HG02642 (cell line): ENCODE data around the gene EFL1.
"Not testable (repeated sequence)": the region's sequence is repeated elsewhere in the genome, so short reads cannot be mapped to it uniquely, and the experiment has no call there.

Experiments
- ATAC-seq: cut with Tn5 transposase; IDR thresholded peaks from one replicate; pipeline ENCODE4 v1.9.1; 2021; ENCODE audit warnings: mild to moderate bottlenecking; ENCODE audit not compliant: unreplicated experiment, poor library complexity

Gene EFL1

DNA sequence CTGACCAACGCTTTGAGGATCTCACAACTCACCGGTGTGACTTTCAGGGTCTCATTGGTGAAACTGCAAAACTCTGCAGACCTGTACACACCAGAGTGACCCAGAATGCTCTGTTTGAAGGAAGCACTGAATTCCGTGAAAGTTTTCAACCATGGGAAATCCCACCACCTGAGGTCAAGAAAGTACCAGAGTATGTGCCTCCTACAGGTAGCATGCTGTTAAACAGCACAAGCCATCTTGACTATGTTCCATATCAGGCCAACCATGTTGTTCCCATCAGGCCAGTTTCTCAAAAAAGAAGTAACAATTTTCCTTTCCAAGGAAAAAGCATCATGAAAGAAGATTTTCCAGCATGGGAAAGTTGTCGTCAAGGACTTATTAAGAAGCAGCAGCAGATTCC, 19.9 kb upstream of the EFL1 start:
- ATAC-seq: not testable (repeated sequence)

- ATAC-seq: not testable (repeated sequence)
These were observed 18.7 kb upstream of the EFL1 start for GRCh38 chr15:82281276-82281675.

GRCh38 chr15:82275410-82275809, 12.9 kb upstream of the EFL1 start:
- no peak for ATAC-seq

DNA sequence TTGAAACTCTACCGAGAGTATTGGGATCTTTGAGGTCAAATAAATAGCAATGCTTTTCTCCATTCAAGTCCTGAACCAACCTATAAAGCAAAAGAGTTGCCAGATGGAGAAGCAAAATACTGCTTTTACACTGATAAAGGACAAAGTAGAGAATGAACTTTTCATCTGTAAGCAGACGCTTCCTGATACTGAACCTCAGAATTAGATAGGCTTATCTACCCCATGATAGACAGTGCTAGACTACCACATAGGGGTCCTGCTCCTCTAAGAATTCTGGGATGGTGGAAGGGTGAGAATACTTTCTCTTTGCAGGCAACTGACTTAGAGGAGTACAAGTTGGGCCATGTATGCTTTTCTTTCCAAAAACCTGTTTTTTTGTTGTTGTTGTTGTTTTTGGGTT, 9.6 kb upstream of the EFL1 start:
- ATAC-seq: no peak

- ATAC-seq: not testable (repeated sequence)
These were observed 5.9 kb upstream of the EFL1 start for GRCh38 chr15:82268454-82268853.

DNA sequence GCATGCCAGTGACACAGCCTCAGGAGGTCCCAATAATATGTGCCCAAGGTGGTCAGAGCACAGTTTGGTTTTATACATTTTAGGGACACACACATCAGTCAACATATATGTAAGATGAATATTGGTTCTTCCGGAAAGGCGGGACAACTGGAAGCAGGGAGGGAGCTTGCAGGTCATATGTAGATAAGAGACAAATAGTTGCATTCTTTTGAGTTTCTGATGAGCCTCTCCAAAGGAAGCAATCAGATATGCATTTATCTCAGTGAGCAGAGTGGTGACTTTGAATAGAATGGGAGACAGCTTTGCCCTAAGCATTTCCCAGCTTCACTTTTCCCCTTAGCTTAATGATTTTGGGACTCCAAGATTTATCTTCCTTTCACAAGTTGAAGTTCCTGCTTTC, 4.6 kb upstream of the EFL1 start:
- not testable (repeated sequence) for ATAC-seq

DNA sequence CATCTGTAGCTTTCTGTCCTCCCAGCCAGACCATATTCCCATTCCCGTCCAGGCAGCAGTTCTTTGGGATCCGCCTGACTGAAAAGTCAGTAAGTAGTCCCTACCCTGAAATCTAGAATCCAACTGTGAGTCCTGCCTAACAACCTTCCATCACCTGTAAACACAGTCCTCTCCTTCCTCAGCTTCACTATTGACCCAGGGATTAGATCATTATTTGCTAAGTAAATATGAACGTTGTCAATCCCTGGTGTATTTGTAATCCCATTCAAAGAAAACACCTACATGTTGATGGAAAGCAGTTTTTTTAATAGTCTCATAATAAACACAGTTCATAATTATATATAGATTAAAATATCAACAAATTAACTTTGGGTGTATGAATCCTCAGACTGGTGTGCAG, 816 bp upstream of the EFL1 start:
- ATAC-seq: no peak

DNA sequence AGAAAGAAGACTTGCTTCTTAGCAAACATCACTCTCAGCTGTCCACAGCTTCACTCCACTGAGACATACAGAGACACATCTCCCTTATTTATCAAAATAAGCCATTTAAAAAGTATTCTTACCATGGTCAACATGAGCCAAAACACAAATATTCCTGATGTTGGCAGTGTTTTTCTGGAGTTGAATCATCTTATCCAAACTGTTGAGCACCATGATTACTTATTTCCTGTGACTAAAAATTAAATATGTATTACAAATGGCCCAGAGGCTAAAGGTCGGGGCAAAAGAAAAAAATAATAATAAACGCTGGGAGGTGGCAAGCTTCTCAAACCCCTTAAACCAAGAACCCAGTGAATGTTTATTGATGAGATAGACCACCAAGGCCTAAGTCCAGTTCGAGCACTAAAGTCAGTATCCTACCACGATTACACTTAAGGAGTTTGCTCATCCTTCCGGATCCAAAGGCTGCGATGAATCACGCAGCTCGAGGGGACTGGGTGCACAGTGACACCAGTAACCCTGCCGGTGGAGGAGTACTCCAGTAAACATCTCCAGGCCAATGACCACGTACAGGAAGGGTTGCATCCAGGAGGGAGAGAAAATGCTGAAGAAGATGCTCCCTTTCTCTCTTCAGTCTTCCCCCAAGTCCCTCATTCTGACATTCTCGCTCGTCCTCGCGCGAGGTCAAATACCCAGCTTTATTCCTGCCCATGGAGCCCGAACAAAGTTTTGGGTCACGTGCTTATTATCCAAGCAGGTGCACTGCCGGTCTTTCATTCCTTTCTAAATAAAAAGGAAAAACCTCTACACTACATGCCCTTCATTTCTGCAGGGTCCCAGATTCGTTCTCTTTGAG, 740 bp downstream of the EFL1 start:
- ATAC-seq: peak; percentile 29

- ATAC-seq: not testable (repeated sequence)
These were observed 14.3 kb downstream of the EFL1 start for GRCh38 chr15:82248261-82248660.

GRCh38 chr15:82245956-82246355, 16.6 kb downstream of the EFL1 start:
- not testable (repeated sequence) for ATAC-seq

DNA sequence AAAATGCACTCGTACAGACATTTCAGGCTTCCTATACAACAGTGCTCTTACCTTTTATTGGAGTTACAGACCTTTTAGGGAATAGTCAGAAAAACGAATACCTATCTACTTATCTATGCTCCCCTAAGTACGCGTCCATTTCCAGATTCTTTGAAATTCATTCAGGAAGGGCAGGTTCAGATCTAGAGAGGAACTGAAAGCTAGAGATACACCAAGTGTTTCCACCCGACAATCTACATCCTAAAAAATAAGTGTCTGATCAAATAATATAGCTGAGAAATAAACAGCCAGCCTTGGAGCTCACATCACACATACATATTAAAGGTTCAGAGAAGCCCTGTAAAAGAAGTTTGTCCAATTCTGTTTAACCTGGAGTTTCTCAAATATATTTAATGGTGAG, 18.9 kb downstream of the EFL1 start:
- ATAC-seq: not testable (repeated sequence)

DNA sequence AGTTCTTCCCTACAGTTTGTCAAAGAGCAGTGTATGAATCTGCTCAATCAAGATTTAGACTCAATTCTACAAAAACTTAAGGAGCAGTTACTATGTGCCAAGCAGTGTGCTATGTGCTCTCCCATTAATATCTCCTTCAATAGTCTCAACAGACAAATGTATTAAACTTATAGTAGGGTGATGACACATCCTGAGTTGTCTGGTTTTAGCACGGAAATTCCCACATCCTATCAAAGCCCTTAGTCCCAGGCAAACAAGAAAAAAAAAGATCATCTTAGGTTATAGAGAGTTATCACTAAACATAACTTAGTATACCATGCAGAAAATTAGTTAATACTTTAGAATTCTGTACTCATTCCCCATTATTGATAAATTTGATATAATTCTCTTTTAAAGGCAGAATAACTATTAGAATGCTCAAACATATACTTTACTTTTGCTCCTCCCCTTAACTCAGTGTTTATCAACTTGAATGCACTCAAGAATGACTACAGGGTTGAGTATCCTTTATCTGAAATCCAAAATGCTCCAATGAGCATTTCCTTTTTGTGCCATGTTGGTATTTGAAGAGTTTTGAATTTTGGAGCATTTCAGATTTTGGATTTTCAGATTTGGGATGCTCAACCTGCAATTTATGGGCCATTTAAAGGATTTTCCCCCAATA, 20.6 kb downstream of the EFL1 start:
- ATAC-seq: not testable (repeated sequence)

- no peak for ATAC-seq
These were observed 22.7 kb downstream of the EFL1 start for GRCh38 chr15:82239685-82240391.

DNA sequence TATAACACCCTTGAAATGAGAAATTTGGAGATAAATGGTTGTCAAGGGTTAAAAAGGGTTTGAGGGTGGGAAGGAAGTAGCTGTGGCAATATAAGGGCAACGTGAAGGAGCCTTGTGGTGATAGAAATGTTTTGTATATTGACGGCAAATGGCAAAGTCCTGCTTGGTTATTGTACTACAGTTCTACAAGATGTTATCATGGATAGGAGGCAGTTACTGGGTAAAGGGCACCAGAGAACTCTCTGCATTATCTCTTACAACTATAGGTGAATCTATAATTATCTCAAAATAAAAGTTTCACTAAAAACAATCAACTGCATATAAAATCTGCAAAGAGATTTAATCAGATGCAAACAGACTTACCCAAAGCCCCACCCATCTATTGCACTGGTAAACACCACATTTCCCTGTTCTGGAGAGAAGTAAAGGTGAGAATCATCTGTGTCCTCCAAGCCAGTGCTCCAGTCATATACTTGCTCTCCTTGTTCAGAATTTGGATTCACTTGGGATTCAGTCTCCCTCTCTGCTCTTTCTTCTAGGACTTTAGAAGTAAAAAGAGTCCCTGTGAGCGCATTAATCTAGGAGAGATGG, 24.5 kb downstream of the EFL1 start:
- ATAC-seq: not testable (repeated sequence)

DNA sequence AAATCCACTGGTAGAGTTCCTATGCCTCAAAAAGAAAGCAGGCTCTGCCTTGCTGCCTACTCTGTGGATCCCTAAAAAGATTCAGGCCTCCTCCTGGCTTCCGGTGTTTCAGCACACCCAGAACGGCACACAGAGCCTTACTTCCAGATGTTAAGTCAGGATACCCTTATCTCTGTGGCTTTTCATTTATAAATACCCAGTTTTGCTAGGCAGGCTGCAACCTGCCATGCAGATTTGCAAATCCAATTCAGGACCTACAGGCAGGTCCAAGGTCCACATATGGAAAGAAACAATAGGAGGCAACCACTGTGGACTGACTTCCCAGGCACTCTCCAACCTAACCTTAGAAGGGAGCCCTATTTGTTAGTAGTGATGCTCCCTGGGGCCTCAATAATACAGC, 30.7 kb downstream of the EFL1 start:
- ATAC-seq: no peak

DNA sequence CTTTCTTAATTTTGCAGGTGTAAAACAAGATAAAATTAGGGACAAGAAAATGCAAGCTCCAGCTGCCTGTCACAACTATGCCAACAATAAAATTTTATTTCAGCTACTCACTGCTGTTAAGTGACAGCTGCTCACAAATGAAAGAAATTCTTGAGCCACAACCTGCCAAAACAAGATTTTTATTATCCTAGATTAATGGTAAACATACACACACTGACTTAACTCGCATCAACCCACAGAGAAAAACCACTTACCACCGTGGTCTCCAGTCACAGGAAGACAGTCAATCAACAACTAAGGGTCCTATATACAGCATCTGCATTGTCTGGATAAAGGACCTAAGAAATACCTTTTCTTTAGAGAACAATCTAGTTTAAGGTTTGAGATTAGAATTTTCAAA, 31.3 kb downstream of the EFL1 start:
- ATAC-seq: no peak

DNA sequence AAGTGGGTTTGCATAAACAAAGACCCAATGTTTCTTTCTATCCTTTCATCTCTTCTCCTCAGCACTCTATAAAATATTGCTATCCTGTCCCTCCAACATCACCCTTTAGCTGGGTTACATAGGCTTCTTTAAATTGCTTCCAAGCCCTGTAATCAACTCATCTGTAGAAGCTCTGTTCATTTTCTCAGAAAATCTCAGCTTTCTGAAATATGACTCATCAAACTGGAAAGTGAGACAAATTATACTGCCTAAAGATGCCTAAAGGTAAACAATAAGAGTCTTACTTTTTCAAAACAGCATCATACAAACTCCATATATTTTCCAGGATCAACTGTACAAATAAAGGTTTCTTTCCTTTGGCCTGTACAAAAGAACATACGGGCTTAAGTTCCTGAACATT, 33.8 kb downstream of the EFL1 start:
- no peak for ATAC-seq

DNA sequence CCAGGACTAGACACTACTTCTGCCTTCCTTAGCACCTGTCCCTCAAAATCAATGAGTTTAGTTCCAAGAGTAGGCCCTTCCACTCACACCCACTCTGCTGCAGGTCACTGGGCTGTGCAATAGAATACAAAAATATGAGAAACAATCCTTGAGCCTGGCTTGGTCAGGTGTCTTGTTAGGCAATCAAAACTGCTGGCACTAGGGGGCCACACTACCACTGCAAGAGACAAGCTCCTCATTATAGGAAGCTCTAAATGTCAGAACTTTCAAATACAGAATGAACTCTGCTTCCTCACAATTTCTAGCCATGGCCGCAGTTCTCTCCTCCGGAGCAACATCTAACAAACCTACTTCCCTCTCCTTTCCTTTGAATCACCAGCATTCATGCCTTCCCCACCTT, 41.0 kb downstream of the EFL1 start:
- ATAC-seq: not testable (repeated sequence)

DNA sequence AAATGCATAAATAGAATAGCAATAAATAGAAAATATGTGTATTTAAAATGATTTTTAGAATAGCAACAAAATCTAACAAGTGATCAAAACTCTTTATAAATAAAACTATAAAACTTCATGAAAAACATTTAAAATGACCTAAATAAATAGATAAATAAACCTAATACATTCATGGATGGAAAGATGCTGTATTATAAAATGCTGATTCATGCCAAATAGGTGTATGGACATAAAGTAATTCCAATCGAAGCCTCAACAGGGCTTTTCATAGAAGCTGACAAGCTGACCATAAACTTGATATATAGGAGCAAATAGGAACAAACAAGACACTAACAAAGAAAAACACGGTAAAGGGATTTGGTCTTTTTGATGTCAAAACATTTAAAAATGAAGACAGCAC, 46.4 kb downstream of the EFL1 start:
- ATAC-seq: not testable (repeated sequence)

DNA sequence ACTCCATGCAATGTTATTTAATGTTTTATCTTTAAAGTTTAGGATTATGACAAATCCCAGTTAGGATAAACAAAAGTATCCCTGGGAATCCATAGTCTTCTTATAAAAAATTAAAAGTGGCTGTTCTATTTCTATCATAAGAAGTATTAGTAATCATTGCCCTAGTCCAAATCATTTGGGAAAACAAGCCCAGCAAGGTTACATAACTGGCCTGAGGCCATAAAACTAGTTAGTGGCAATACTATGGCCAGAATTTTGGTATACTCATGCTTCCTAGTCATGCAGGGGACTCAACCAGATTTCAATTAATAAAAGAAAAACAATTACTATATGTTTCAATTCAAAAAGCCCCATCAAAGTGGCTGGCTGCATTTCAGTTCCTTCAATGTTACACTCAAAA, 50.3 kb downstream of the EFL1 start:
- ATAC-seq: not testable (repeated sequence)
